ENCODE measurements around the gene HOXC9. TPM values are rescaled to one million over a fixed set of nuclear protein-coding genes. Genes with fewer than 3 reads are reported as not detected.

HOXC9 gene
- total RNA-seq, 1 experiment from 2014 or later, result 6.0 TPM

DNA sequence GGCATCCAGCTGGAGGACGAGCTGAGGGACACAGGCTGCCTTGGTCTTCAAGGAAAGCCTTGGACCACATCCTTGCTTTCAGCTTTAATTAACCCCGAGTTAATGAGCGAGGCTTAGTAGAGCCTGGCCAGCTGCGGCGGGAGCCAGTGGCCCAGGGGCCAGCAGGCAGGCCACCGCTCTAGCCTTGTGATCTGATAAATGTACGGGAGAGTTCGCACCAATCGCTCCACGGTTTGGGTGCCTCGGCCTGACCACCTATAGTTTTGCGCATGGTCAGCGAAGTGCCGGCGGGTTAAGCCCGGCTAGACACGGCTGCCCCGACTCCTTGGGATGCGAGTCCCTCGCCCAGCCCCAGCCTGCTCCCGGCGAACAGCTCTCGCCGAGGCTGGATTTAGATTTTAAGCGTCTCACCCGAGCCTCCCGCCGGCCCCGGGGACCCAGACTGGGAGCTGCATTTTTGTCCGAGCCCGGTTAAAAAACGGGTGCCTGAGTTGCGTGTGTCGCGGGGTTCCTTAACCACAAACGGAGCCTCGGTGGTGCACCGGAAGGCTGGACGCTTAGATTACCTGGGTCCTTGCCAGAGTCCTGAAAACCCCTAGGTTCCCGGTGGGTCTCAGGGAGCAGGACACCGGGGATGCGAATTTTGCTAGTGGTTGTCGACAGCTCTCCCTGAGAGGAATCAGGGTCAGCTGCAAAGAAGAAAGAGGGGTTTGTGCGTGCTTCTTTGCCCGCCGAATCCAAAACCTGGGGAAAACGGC is 48.2 kb upstream of the HOXC9 start:
- POLR2A ChIA-PET, result interaction anchor here (0.6 to 3.2 kb wide), 3 partner anchors 13 to 20 kb away, joined by 3 to 16 read pairs (median 6); partner anchors contain the start of gene HOXC13
- H3K9me3 Mint-ChIP-seq (ENCODE audit: unreplicated experiment), result no peaks in the 10 kb centered on the region
- H3K4me1 Mint-ChIP-seq (ENCODE audit: insufficient read depth, unreplicated experiment), result no peaks in the 10 kb centered on the region
- H3K27me3 Mint-ChIP-seq (ENCODE audit: insufficient read depth, unreplicated experiment), result no peaks in the 10 kb centered on the region
- no peak overlapping the region for H3K4me3 Mint-ChIP-seq (ENCODE audit: unreplicated experiment)
- no peak overlapping the region for H3K27ac Mint-ChIP-seq (ENCODE audit: low read depth, unreplicated experiment)
- intact Hi-C loops (cut with micrococcal nuclease), result no loop called here
- peaks cover 4% of the 10 kb centered on the region for H3K36me3 Mint-ChIP-seq (ENCODE audit: insufficient read depth, unreplicated experiment)
- no peak for DNase-seq (ENCODE audit: unreplicated experiment)
- BruUV-seq (replicated peaks), result no TSS peak
- TF ChIP-seq, protein P1, sequence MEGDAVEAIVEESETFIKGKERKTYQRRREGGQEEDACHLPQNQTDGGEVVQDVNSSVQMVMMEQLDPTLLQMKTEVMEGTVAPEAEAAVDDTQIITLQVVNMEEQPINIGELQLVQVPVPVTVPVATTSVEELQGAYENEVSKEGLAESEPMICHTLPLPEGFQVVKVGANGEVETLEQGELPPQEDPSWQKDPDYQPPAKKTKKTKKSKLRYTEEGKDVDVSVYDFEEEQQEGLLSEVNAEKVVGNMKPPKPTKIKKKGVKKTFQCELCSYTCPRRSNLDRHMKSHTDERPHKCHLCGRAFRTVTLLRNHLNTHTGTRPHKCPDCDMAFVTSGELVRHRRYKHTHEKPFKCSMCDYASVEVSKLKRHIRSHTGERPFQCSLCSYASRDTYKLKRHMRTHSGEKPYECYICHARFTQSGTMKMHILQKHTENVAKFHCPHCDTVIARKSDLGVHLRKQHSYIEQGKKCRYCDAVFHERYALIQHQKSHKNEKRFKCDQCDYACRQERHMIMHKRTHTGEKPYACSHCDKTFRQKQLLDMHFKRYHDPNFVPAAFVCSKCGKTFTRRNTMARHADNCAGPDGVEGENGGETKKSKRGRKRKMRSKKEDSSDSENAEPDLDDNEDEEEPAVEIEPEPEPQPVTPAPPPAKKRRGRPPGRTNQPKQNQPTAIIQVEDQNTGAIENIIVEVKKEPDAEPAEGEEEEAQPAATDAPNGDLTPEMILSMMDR (IDR thresholded peaks at IDR 0.05; ENCODE audit: unreplicated experiment), result no peak
- CTCF ChIA-PET, result interaction anchor here (0.5 to 1.2 kb wide), 5 partner anchors 10 to 206 kb away, joined by 3 to 4 read pairs (median 3); no protein-coding TSS in a partner anchor

DNA sequence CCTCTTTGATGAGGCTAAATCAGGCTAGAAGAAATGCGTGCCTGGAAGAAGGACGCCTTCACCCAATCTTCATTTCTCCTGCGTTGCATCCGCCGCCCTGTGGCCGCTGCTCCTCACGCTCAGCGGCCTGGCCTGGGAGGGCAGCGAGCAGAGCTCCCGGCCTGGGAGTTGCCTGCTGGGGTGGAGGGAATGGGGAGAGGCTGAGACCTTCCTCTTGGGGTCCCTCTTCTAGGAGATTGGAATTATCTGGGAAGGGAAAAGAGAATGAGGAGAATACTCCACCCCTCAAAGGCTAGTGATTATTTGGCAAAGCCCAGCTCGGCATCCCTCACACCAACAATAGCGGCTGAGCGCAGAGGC is 47.6 kb upstream of the HOXC9 start:
- no TSS peak for BruUV-seq (replicated peaks)
- Mint-ChIP-seq H3K27me3 (ENCODE audit: insufficient read depth, unreplicated experiment) (no peaks in the 10 kb centered on the region), H3K27ac (ENCODE audit: low read depth, unreplicated experiment) (no peak overlapping the region), H3K36me3 (ENCODE audit: insufficient read depth, unreplicated experiment) (peaks cover 4% of the 10 kb centered on the region), H3K4me3 (ENCODE audit: unreplicated experiment) (no peak overlapping the region), H3K9me3 (ENCODE audit: unreplicated experiment) (no peaks in the 10 kb centered on the region), H3K4me1 (ENCODE audit: insufficient read depth, unreplicated experiment) (no peaks in the 10 kb centered on the region)
- POLR2A ChIA-PET, result interaction anchor here (1.0 to 3.2 kb wide), 2 partner anchors 13 to 19 kb away, joined by 6 to 16 read pairs; partner anchors contain the start of gene HOXC13
- CTCF ChIA-PET, result interaction anchor here (0.5 to 1.2 kb wide), 5 partner anchors 17 to 206 kb away, joined by 3 to 4 read pairs (median 3); no protein-coding TSS in a partner anchor
- intact Hi-C loops (cut with micrococcal nuclease), result no loop called here
- DNase-seq (ENCODE audit: unreplicated experiment), result no peak
- TF ChIP-seq, protein P1 (IDR thresholded peaks at IDR 0.05; ENCODE audit: unreplicated experiment), result no peak

DNA sequence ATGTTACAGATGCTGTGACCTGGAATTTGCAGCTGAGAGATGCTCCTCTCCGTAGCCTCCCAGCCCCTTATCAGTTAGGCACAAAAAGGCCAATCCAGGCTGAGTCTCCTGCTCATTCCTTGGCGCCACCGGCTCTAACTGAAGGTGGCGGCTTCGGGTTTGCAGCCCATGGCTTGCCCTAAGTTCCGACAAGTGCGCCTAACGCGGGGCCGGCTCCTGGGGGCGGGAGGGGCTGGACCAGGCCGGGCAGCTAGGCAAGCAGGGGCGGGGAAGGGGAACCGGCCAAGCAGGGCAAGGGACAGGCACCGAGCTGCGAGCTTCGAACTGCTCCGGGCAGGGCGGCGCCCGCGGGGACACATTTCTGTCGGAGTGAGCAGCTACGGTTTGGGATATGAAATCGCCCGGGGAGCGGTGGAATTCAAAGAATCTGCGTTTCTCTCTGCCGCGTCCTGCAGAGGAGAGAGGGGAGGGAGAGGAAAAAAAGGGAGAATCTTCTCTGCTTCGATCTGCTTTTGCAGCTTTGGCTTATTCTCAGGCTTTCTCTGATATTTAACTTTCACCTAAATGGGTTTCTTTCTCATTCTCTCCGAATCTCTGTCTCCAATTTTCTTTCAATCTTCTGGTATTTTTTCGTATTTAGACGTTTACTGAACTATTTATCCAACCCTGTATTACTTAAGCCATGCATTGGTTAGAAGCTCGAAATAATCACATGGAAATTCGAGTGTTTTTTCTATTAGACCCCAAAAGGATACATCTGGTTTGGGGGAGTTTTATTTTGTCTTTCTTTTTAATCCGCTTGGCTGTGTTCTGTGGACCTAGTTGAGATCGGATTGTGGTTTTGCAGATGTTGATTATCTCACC is 46.9 kb upstream of the HOXC9 start:
- peaks cover 1% of the 10 kb centered on the region for H3K36me3 Mint-ChIP-seq (ENCODE audit: insufficient read depth, unreplicated experiment)
- no peak overlapping the region for H3K27ac Mint-ChIP-seq (ENCODE audit: low read depth, unreplicated experiment)
- peak; percentile 12 for DNase-seq (ENCODE audit: unreplicated experiment)
- BruUV-seq (replicated peaks), result no TSS peak
- CTCF ChIA-PET, result interaction anchor here (0.6 to 1.6 kb wide), 8 partner anchors 16 to 255 kb away, joined by 3 to 4 read pairs (median 3); partner anchors contain the start of gene HOXC11
- no peaks in the 10 kb centered on the region for H3K27me3 Mint-ChIP-seq (ENCODE audit: insufficient read depth, unreplicated experiment)
- TF ChIP-seq, protein P1 (IDR thresholded peaks at IDR 0.05; ENCODE audit: unreplicated experiment), result no peak
- POLR2A ChIA-PET, result interaction anchor here (1.0 to 3.2 kb wide), 3 partner anchors 11 to 19 kb away, joined by 3 to 16 read pairs (median 6); partner anchors contain the start of gene HOXC13
- H3K9me3 Mint-ChIP-seq (ENCODE audit: unreplicated experiment), result no peaks in the 10 kb centered on the region
- intact Hi-C loops (cut with micrococcal nuclease), result no loop called here
- H3K4me3 Mint-ChIP-seq (ENCODE audit: unreplicated experiment), result peak overlapping the region; percentile 49
- no peaks in the 10 kb centered on the region for H3K4me1 Mint-ChIP-seq (ENCODE audit: insufficient read depth, unreplicated experiment)
